ENCODE results near the gene FAM89A.
"Not testable (repeated sequence)": the region's sequence is repeated elsewhere in the genome, so short reads cannot be mapped to it uniquely, and the experiment has no call there.

FAM89A gene

DNA sequence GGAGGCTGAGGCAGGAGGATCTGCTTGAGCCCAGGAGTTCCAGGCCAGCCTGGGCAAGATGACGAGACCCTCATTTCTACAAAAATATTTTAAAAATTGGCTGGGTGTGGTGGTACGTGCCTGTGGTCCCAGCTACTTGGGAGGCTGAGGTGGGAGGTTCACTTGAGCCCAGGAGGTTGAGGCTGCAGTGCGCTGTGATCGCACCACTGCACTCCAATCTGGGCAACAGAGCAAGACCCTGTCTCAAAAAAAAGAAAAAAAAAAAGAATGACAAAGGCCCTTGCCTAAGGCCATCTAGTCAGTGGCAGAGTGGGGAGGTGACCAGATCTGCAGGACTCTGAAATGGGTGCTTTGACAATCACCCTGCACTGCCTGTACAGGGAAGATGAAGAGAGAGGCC, 10.8 kb downstream of the FAM89A start:
- H3K27me3 ChIP-seq (ENCODE audit: control insufficient read depth, insufficient read depth, low read length); H3K9me3 ChIP-seq (ENCODE audit: control insufficient read depth, insufficient read depth, low read length); H3K36me3 ChIP-seq (ENCODE audit: control insufficient read depth, insufficient read depth, low read length): not testable (repeated sequence)

DNA sequence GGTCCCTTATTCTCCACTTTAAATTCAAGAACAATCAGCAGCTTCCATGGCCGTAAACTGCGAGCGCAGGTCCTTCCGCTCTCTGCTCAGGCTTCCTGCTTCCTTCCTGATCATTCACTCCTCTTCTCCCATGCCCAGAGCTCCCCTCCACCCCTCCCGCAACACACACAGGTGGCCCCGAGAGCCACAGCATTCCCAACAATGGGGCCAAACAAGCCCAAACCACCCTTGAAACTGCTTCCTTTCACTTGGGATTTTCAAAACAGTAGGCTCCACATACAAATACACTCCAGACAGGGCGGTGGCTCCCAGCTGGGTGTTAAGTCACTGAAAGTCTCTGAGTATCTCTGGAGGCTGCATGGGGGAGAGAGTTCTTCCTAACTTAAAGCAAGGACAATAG, 11.4 kb downstream of the FAM89A start:
- Histone ChIP-seq H3K4me3 (ENCODE audit: low read depth, low read length) (no peak overlapping the region), H3K36me3 (ENCODE audit: control insufficient read depth, insufficient read depth, low read length) (no peaks in the 10 kb centered on the region), H3K27ac (ENCODE audit: low read depth, low read length) (peak overlapping the region; percentile 27), H3K27me3 (ENCODE audit: control insufficient read depth, insufficient read depth, low read length) (peaks cover 8% of the 10 kb centered on the region; the same call in 1 of the 2 replicates), H3K4me1 (ENCODE audit: control insufficient read depth, insufficient read depth, low read length) (peaks cover 7% of the 10 kb centered on the region), H3K9me3 (ENCODE audit: control insufficient read depth, insufficient read depth, low read length) (no peaks in the 10 kb centered on the region), H3K9ac (ENCODE audit: low read depth, low read length) (no peak overlapping the region)

More for the DNA sequence above, 10.8 kb downstream of the FAM89A start:
- H3K4me3 ChIP-seq (ENCODE audit: low read depth, low read length); H3K9ac ChIP-seq (ENCODE audit: low read depth, low read length); H3K27ac ChIP-seq (ENCODE audit: low read depth, low read length); H3K4me1 ChIP-seq (ENCODE audit: control insufficient read depth, insufficient read depth, low read length): not testable (repeated sequence)

DNA sequence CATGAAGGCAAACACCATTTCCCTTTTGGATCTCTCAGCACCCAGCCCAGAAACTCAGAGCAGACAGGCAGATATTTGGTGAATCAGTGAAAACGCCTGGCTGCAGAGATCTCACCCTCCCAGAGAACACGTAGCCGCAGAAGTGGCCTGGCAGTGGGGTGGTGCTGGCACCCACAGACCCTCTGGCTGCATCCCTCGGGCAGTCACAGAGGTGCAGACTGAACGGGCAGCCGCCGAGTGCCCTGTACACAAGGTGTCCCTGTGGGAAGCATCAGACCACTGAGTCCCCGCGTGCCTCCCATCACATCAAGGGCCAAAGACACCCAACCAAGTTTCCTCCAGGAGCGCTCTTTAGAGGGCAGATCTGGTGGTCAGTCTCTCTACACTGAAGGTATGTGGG, 12.1 kb downstream of the FAM89A start:
- no peak overlapping the region for H3K4me3 ChIP-seq (ENCODE audit: low read depth, low read length)
- no peaks in the 10 kb centered on the region for H3K9me3 ChIP-seq (ENCODE audit: control insufficient read depth, insufficient read depth, low read length)
- H3K9ac ChIP-seq (ENCODE audit: low read depth, low read length) = no peak overlapping the region
- peaks cover 7% of the 10 kb centered on the region for H3K4me1 ChIP-seq (ENCODE audit: control insufficient read depth, insufficient read depth, low read length)
- H3K36me3 ChIP-seq (ENCODE audit: control insufficient read depth, insufficient read depth, low read length) = no peaks in the 10 kb centered on the region
- H3K27me3 ChIP-seq (ENCODE audit: control insufficient read depth, insufficient read depth, low read length) = peaks cover 8% of the 10 kb centered on the region; the same call in 1 of the 2 replicates
- H3K27ac ChIP-seq (ENCODE audit: low read depth, low read length) = no peak overlapping the region

DNA sequence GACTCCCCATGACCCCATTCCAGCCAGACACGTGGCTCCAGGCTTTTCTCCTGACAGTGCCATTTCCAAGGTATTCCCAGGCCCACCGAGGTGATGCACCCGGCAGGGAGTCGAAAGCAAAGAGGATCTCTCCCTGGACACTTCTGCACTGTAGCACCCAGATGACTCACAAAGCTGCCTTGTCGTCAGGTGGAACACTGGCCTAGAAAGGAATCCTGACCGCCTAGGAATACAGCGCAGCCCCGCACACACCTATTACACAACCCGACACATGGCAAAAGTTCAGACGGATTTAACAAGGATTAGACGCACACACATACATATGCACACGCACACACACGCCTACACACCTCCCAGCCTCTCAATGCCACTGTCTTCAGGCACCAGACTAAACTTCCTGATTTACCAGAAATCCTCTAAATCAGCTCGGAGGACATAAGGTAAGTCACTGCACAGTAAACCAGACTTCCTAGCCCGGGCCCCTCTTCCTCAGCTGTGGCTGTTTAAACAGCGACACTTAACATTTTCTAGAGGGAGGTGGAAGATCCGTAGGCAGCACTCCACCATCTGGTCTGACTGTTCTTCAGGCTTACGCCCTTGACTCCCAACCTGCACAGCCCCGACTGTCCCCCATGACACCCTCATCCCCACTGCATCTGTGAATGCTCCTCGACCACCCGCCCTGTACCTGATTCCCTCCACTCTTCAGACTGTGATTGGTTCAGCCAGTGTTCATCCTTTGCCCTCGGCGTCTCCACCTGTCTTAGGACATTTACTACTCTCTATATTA, 12.7 kb downstream of the FAM89A start:
- peaks cover 8% of the 10 kb centered on the region; the same call in 1 of the 2 replicates for H3K27me3 ChIP-seq (ENCODE audit: control insufficient read depth, insufficient read depth, low read length)
- no peak overlapping the region for H3K27ac ChIP-seq (ENCODE audit: low read depth, low read length)
- H3K36me3 ChIP-seq (ENCODE audit: control insufficient read depth, insufficient read depth, low read length) = no peaks in the 10 kb centered on the region
- H3K4me3 ChIP-seq (ENCODE audit: low read depth, low read length) = no peak overlapping the region
- no peak overlapping the region for H3K9ac ChIP-seq (ENCODE audit: low read depth, low read length)
- no peaks in the 10 kb centered on the region for H3K9me3 ChIP-seq (ENCODE audit: control insufficient read depth, insufficient read depth, low read length)
- H3K4me1 ChIP-seq (ENCODE audit: control insufficient read depth, insufficient read depth, low read length) = peaks cover 7% of the 10 kb centered on the region

DNA sequence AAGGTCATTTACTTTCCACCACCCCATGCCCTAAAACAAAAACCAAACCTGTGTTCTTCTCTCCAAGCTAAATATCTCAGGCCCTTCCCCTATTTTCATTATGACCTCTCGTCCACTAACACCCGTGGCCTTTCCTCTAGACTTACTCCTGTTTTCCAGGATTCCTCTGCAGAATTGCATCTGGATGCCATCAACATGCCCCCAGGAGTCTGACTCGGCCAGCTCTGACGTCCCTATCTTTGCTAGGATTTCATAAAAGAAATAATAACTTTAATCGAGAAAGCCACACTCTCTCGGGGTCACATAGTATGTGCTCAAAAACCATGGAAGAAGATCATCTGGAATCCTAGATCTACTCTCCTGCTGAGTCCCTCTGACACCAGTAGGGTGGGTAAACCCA, 13.5 kb downstream of the FAM89A start:
- Histone ChIP-seq H3K4me1 (ENCODE audit: control insufficient read depth, insufficient read depth, low read length) (peaks cover 8% of the 10 kb centered on the region), H3K9me3 (ENCODE audit: control insufficient read depth, insufficient read depth, low read length) (no peaks in the 10 kb centered on the region), H3K27me3 (ENCODE audit: control insufficient read depth, insufficient read depth, low read length) (peaks cover 8% of the 10 kb centered on the region), H3K36me3 (ENCODE audit: control insufficient read depth, insufficient read depth, low read length) (no peaks in the 10 kb centered on the region), H3K4me3 (ENCODE audit: low read depth, low read length) (no peak overlapping the region), H3K27ac (ENCODE audit: low read depth, low read length) (no peak overlapping the region), H3K9ac (ENCODE audit: low read depth, low read length) (no peak overlapping the region)

DNA sequence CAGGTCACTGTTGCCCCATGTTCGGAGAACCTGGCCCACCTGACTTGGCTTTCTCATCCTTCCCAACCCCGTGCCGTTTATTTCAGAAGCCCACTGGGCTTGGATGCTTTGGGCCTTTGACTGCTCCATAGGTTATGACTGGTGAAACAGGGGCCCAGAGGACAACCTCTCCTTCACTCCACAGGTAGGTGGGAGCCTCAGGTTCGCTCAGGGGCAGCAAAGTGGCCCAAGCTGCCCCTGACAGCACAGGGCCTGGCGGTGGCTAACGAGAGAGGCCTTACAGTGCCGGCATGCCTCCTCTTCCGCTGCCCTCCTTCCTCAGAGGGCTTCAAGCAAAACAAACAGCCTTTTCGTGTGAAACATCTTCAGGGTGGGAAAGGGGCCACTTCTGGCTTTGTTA, 16.9 kb downstream of the FAM89A start:
- H3K9ac ChIP-seq (ENCODE audit: low read depth, low read length) = no peak overlapping the region
- H3K4me3 ChIP-seq (ENCODE audit: low read depth, low read length) = no peak overlapping the region
- H3K27me3 ChIP-seq (ENCODE audit: control insufficient read depth, insufficient read depth, low read length) = peaks cover 29% of the 10 kb centered on the region
- H3K36me3 ChIP-seq (ENCODE audit: control insufficient read depth, insufficient read depth, low read length) = no peaks in the 10 kb centered on the region
- no peaks in the 10 kb centered on the region for H3K9me3 ChIP-seq (ENCODE audit: control insufficient read depth, insufficient read depth, low read length)
- no peak overlapping the region for H3K27ac ChIP-seq (ENCODE audit: low read depth, low read length)
- H3K4me1 ChIP-seq (ENCODE audit: control insufficient read depth, insufficient read depth, low read length) = peaks cover 21% of the 10 kb centered on the region

DNA sequence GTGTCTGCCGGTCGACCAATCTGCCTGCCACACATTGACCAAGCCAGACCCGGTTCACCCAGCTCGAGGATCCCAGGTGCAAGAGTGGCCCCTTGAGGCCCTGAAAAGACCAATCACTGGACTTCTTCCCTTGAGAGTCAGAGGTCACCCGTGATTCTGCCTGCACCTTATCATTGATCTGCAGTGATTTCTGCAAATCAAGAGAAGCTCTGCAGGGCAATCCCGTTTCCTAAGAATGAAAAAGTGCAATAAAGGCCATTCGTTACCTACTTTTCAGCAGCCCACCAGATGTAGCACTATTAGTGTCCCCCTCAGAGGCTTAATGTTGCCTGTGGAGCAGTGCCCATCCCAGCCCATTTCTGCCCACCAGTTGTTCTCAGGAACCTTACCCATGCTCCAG, 17.5 kb downstream of the FAM89A start:
- Histone ChIP-seq H3K4me1 (ENCODE audit: control insufficient read depth, insufficient read depth, low read length) (peaks cover 21% of the 10 kb centered on the region), H3K27me3 (ENCODE audit: control insufficient read depth, insufficient read depth, low read length) (peaks cover 24% of the 10 kb centered on the region)
- H3K36me3 ChIP-seq (ENCODE audit: control insufficient read depth, insufficient read depth, low read length); H3K27ac ChIP-seq (ENCODE audit: low read depth, low read length); H3K4me3 ChIP-seq (ENCODE audit: low read depth, low read length); H3K9me3 ChIP-seq (ENCODE audit: control insufficient read depth, insufficient read depth, low read length); H3K9ac ChIP-seq (ENCODE audit: low read depth, low read length): not testable (repeated sequence)

DNA sequence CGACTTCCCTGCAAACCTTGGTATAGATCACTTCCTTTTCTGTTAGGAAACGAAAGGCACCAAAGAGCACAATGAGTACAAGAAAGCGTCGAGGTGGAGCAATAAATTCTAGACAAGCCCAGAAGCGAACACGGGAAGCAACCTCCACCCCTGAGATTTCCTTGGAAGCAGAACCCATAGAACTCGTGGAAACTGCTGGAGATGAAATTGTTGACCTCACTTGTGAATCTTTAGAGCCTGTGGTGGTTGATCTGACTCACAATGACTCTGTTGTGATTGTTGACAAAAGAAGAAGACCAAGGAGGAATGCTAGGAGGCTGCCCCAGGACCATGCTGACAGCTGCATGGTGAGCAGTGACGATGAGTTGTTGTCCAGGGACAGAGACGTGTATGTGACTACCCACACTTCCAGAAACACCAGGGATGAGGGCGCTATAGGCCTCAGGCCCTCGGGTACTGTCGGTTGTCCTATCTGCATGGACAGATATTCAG, 18.5 kb downstream of the FAM89A start:
- Histone ChIP-seq H3K27me3 (ENCODE audit: control insufficient read depth, insufficient read depth, low read length) (peaks cover 23% of the 10 kb centered on the region), H3K9ac (ENCODE audit: low read depth, low read length) (no peak overlapping the region), H3K27ac (ENCODE audit: low read depth, low read length) (peak overlapping the region; percentile 65), H3K4me1 (ENCODE audit: control insufficient read depth, insufficient read depth, low read length) (peaks cover 21% of the 10 kb centered on the region), H3K9me3 (ENCODE audit: control insufficient read depth, insufficient read depth, low read length) (no peaks in the 10 kb centered on the region), H3K4me3 (ENCODE audit: low read depth, low read length) (no peak overlapping the region), H3K36me3 (ENCODE audit: control insufficient read depth, insufficient read depth, low read length) (no peaks in the 10 kb centered on the region)

DNA sequence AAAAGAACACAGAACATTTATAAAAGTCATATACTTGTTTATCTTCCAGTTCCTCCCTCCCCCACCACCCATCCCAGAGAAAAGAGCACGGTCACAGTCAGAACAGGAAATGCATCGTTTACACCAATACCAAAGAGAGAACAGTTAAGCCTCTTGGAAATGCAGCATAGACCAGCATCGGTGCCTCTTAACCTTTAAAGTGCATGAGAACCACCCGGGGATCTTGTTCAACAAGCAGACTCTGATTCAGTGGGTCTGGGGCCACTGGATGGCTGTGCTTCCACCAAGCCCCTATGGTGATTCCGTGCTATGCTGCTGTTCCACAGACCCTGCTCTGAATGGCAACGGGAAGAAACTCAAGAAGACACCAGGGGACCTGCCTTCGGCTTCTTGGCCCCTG, 19.2 kb downstream of the FAM89A start:
- Histone ChIP-seq H3K36me3 (ENCODE audit: control insufficient read depth, insufficient read depth, low read length) (no peaks in the 10 kb centered on the region), H3K27me3 (ENCODE audit: control insufficient read depth, insufficient read depth, low read length) (peaks cover 23% of the 10 kb centered on the region), H3K4me1 (ENCODE audit: control insufficient read depth, insufficient read depth, low read length) (peaks cover 21% of the 10 kb centered on the region), H3K9me3 (ENCODE audit: control insufficient read depth, insufficient read depth, low read length) (no peaks in the 10 kb centered on the region), H3K9ac (ENCODE audit: low read depth, low read length) (no peak overlapping the region), H3K4me3 (ENCODE audit: low read depth, low read length) (no peak overlapping the region), H3K27ac (ENCODE audit: low read depth, low read length) (peak overlapping the region; percentile 65)

DNA sequence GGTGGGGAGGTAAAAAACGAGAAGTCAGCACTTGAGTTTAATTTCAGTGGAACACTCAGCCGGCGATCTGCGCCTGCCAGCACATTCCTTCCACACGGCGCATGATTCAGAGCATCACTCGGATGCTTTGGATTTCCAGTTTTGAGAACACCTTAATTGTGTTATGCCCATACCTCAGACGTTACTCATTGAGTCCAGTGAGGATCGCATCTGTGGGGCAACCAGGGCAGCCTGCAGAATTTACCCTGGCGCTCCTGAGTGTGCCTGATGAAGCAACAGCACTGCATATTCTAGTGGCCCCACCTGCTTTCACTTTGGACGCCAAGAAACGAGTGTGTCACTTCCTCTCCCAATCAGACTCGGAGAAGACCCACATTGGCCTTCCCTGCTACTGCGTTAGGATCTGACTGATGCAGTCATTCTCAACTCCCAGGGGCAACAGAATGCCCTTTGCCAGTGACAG, 19.9 kb downstream of the FAM89A start:
- H3K4me1 ChIP-seq (ENCODE audit: control insufficient read depth, insufficient read depth, low read length) = peaks cover 21% of the 10 kb centered on the region
- no peaks in the 10 kb centered on the region for H3K36me3 ChIP-seq (ENCODE audit: control insufficient read depth, insufficient read depth, low read length)
- peak overlapping the region; percentile 9 for H3K27ac ChIP-seq (ENCODE audit: low read depth, low read length)

DNA sequence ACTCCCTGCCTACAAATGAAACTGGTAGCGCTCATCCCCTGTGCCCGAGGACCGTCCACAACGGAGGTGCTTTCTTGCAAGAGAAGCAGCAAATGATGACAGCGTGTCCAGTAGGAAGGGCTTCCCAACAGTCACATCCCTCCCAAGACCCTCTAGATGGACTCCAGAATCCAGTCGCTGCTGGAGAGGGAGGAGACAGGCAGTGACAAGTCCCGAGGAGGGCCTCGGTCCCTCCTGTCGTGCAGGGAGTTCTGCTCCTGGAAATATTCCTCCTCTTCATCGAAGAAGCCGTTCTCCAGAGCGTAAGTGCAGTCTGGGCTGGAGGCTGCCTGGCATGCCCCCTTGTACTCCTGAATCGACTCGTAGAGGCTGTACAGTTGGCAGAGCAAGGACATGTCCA, 20.3 kb downstream of the FAM89A start:
- H3K27me3 ChIP-seq (ENCODE audit: control insufficient read depth, insufficient read depth, low read length) = peaks cover 23% of the 10 kb centered on the region

More for the DNA sequence above, 19.9 kb downstream of the FAM89A start:
- Histone ChIP-seq H3K27me3 (ENCODE audit: control insufficient read depth, insufficient read depth, low read length) (peaks cover 23% of the 10 kb centered on the region), H3K4me3 (ENCODE audit: low read depth, low read length) (no peak overlapping the region), H3K9ac (ENCODE audit: low read depth, low read length) (no peak overlapping the region), H3K9me3 (ENCODE audit: control insufficient read depth, insufficient read depth, low read length) (no peaks in the 10 kb centered on the region)

More for the DNA sequence above, 20.3 kb downstream of the FAM89A start:
- Histone ChIP-seq H3K4me1 (ENCODE audit: control insufficient read depth, insufficient read depth, low read length) (peaks cover 21% of the 10 kb centered on the region), H3K27ac (ENCODE audit: low read depth, low read length) (no peak overlapping the region), H3K36me3 (ENCODE audit: control insufficient read depth, insufficient read depth, low read length) (no peaks in the 10 kb centered on the region), H3K9ac (ENCODE audit: low read depth, low read length) (no peak overlapping the region), H3K9me3 (ENCODE audit: control insufficient read depth, insufficient read depth, low read length) (no peaks in the 10 kb centered on the region), H3K4me3 (ENCODE audit: low read depth, low read length) (no peak overlapping the region)
